Activated T-cell treated with anti-CD3 and anti-CD28 coated beads, Interleukin-2, amount 50 U/mL, for 72 hours (primary cell): ENCODE results near the gene TTLL12. TPM values are rescaled to one million over a fixed set of nuclear protein-coding genes. Genes with fewer than 3 reads are reported as not detected.

ENCODE experiments used
- ATAC-seq, 2 donors: fragments of 150-1000 bp; cut with Tn5 transposase; replicated peaks in 1 of 2; 2 replicates each; pipeline ENCODE4 v1.10.0; 2021; ENCODE audit warnings: moderate library complexity in 2 of 2, mild to moderate bottlenecking in 1 of 2
- DNase-seq, 2 donors: peaks; one replicate each; pipeline ENCODE4 v3.0.0; 2021 to 2022; ENCODE audit warnings: mixed read lengths in 1 of 2
- H3K27ac Mint-ChIP-seq: one replicate; pipeline ENCODE4 v1.8.0; 2022; ENCODE audit warnings: mild to moderate bottlenecking, moderate library complexity, mixed read lengths
- H3K27me3 Mint-ChIP-seq: one replicate; pipeline ENCODE4 v1.8.0; 2022; ENCODE audit warnings: low read depth, mixed read lengths
- H3K36me3 Mint-ChIP-seq, 2 donors: one replicate each; pipeline ENCODE4 v1.8.0; 2022; ENCODE audit warnings: mixed read lengths in 2 of 2, mild to moderate bottlenecking in 1 of 2; ENCODE audit not compliant: insufficient read depth in 2 of 2
- H3K4me1 Mint-ChIP-seq: one replicate; pipeline ENCODE4 v1.8.0; 2022; ENCODE audit warnings: low read depth, mixed read lengths
- H3K4me3 Mint-ChIP-seq, 2 donors: one replicate each; pipeline ENCODE4 v1.8.0; 2022; ENCODE audit warnings: mild to moderate bottlenecking in 2 of 2, mixed read lengths in 2 of 2, moderate library complexity in 2 of 2
- H3K9me3 Mint-ChIP-seq, 2 donors: one replicate each; pipeline ENCODE4 v1.8.0; 2022; ENCODE audit warnings: mixed read lengths in 2 of 2
- total RNA-seq, 2 donors: library from RNA; stranded (reverse); gene quantifications; one replicate each; pipeline ENCODE4 v1.2.3, GENCODE V29; 2022

TTLL12 gene
- total RNA-seq, 2 donors from 2014 or later: 37.7 to 45.0 TPM

DNA sequence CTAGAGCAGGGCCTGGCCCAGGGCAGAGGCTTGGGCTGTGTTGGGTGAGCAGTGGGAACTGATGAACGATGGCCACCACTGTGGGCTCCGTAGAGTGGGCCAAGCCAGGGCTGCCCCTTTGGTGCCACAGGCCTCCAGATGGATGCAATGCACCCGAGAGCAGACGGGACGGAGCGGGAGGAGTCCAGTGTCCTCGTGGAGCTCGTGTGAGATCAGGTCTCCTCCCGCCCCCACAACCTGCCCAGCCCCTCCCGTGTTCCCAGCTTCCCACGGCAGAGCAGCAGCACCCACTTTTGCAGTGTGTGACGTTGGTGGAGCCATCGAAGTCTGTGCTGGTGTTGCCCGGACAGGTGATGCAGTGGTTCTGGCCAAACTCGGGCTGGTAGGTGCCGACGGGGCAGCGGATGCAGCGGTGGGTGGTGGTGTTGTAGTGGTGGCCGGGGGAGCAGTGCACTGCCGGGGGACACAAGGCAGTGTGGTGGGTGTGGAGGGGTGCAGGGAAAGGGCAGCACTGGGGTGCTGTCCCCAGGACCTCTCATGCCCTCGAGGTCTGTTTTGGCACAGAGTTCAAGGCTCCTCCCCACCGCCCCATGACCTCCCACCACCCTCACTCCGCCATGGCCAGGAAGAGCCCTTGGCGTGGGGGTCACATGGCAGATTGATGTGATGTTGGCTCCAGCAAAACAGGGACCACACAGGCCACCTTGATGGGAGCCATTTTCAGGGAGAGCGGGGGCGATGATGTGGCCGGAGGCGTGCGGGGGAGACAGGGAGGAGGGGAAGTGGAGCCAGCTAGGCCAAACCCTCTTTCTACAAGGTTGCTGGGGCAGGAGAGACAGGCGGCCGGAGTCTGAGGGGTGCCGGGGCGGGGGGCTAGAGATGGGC, 23.9 kb upstream of the TTLL12 start:
- H3K9me3 Mint-ChIP-seq: no peaks in the 10 kb centered on the region
- H3K4me1 Mint-ChIP-seq: peaks cover 9% of the 10 kb centered on the region
- no peak overlapping the region for H3K27ac Mint-ChIP-seq
- no peaks in the 10 kb centered on the region for H3K36me3 Mint-ChIP-seq
- ATAC-seq: no peak
- DNase-seq: no peak
- no peak overlapping the region for H3K4me3 Mint-ChIP-seq
- H3K27me3 Mint-ChIP-seq: no peaks in the 10 kb centered on the region

DNA sequence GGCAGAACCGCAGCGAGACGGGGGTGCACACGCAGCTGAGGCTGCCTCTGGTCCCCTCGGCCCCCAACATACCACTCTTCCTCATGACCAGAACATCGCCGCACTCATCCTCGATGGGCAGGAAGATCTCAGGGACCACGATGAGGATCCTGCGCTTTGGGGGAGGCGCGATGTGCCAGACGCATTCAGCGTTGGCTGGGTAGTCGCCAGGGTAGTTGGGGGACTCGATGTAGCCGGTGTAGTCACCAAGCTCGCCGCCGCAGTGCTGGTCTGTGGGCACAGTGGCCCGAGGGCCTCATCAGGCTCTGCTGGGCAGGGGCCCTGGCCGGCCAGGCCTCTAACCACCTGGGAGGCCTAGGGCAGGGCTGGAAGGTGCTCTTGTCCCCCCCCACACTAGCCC, 23.0 kb upstream of the TTLL12 start:
- DNase-seq (no peak), ATAC-seq (no peak)
- Mint-ChIP-seq H3K27ac (no peak overlapping the region), H3K9me3 (no peaks in the 10 kb centered on the region), H3K4me3 (no peak overlapping the region), H3K36me3 (no peaks in the 10 kb centered on the region), H3K4me1 (peaks cover 9% of the 10 kb centered on the region), H3K27me3 (no peaks in the 10 kb centered on the region)

- H3K4me3 Mint-ChIP-seq: no peak overlapping the region
- H3K36me3 Mint-ChIP-seq: no peaks in the 10 kb centered on the region
- DNase-seq: no peak
- no peaks in the 10 kb centered on the region for H3K9me3 Mint-ChIP-seq
- H3K27ac Mint-ChIP-seq: no peak overlapping the region
- H3K4me1 Mint-ChIP-seq: peaks cover 9% of the 10 kb centered on the region
- no peaks in the 10 kb centered on the region for H3K27me3 Mint-ChIP-seq
- ATAC-seq: no peak
Measured at GRCh38 chr22:43209523-43209890, 22.6 kb upstream of the TTLL12 start.

GRCh38 chr22:43208703-43209522, 22.0 kb upstream of the TTLL12 start:
- ATAC-seq: no peak
- Mint-ChIP-seq H3K27ac (no peak overlapping the region), H3K4me3 (no peak overlapping the region)

GRCh38 chr22:43207849-43208702, 21.1 kb upstream of the TTLL12 start:
- no peak overlapping the region for H3K27ac Mint-ChIP-seq
- H3K36me3 Mint-ChIP-seq: no peaks in the 10 kb centered on the region
- peaks cover 9% of the 10 kb centered on the region for H3K4me1 Mint-ChIP-seq
- H3K9me3 Mint-ChIP-seq: no peaks in the 10 kb centered on the region
- H3K4me3 Mint-ChIP-seq: no peak overlapping the region
- H3K27me3 Mint-ChIP-seq: no peaks in the 10 kb centered on the region
- DNase-seq (no peak), ATAC-seq (no peak)

More at GRCh38 chr22:43208703-43209522, 22.0 kb upstream of the TTLL12 start:
- Mint-ChIP-seq H3K4me1 (peaks cover 9% of the 10 kb centered on the region), H3K27me3 (no peaks in the 10 kb centered on the region), H3K36me3 (no peaks in the 10 kb centered on the region), H3K9me3 (no peaks in the 10 kb centered on the region)
- DNase-seq: no peak

DNA sequence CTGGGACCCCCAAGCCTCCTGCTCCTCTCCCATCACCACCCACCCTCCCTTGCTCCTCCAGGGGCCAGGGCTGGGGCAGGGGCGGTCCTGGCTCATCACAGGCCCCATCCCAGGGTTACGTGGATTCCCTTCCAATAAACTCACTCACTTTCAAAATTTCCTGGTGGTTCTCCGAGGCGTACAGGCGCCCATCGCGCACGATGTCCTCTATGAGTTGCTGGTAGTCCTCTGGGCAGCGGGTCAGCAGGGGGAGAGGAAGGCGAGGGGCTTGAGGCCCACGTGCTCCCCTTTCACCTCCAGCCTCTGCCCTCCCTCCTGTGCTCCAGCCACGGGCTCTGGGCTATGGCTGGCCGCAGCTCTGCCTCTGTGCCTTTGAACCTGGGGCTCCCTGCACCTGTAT, 20.5 kb upstream of the TTLL12 start:
- H3K36me3 Mint-ChIP-seq: no peaks in the 10 kb centered on the region
- DNase-seq (no peak), ATAC-seq (no peak)
- no peak overlapping the region for H3K27ac Mint-ChIP-seq
- H3K4me1 Mint-ChIP-seq: peaks cover 9% of the 10 kb centered on the region
- no peaks in the 10 kb centered on the region for H3K9me3 Mint-ChIP-seq
- H3K27me3 Mint-ChIP-seq: no peaks in the 10 kb centered on the region
- no peak overlapping the region for H3K4me3 Mint-ChIP-seq

GRCh38 chr22:43206509-43207161, 19.7 kb upstream of the TTLL12 start:
- Mint-ChIP-seq H3K9me3 (no peaks in the 10 kb centered on the region), H3K4me3 (no peak overlapping the region), H3K4me1 (peaks cover 9% of the 10 kb centered on the region), H3K36me3 (no peaks in the 10 kb centered on the region), H3K27me3 (no peaks in the 10 kb centered on the region), H3K27ac (no peak overlapping the region)
- DNase-seq (no peak), ATAC-seq (peak in 1 of 2 donors; percentile 13)

DNA sequence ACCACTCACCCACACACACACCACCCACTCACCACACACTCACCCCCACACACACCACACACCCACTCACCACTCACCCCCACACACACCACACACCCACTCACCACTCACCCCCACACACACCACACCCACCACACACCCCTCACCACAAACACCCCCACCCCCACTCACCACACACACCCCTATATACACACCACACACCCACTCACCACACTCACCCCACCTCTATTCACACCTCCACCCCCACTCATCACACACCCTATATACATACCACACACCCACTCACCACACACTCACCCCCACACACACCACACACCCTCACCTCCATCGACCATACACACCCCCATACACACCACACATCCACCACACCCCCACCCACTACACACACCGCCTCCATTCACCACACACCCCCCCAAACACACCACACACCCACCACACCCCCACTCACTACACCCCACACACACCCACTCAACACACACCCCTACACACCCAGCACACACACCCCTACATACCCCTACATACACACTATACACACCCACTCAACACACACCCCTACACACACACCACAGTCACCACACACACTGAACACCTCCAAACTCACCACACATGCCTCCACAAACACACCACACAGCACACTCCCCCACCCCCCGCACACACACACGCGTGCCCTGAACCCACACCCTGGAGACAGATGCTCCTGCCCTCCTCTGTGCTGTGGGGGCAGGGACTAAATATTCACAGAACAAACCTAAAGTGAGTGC, 19.0 kb upstream of the TTLL12 start:
- Mint-ChIP-seq H3K36me3 (no peaks in the 10 kb centered on the region), H3K4me3 (no peak overlapping the region), H3K27ac (no peak overlapping the region), H3K27me3 (no peaks in the 10 kb centered on the region), H3K4me1 (peaks cover 9% of the 10 kb centered on the region), H3K9me3 (no peaks in the 10 kb centered on the region)
- DNase-seq: no peak
- peak; percentile 32 to 37 for ATAC-seq

GRCh38 chr22:43205261-43205691, 18.3 kb upstream of the TTLL12 start:
- no peaks in the 10 kb centered on the region for H3K9me3 Mint-ChIP-seq
- no peak overlapping the region for H3K4me3 Mint-ChIP-seq
- ATAC-seq (peak in 1 of 2 donors; percentile 27), DNase-seq (no peak)
- H3K27ac Mint-ChIP-seq: peak overlapping the region; percentile 24
- H3K4me1 Mint-ChIP-seq: peaks cover 9% of the 10 kb centered on the region
- H3K27me3 Mint-ChIP-seq: no peaks in the 10 kb centered on the region
- H3K36me3 Mint-ChIP-seq: no peaks in the 10 kb centered on the region

DNA sequence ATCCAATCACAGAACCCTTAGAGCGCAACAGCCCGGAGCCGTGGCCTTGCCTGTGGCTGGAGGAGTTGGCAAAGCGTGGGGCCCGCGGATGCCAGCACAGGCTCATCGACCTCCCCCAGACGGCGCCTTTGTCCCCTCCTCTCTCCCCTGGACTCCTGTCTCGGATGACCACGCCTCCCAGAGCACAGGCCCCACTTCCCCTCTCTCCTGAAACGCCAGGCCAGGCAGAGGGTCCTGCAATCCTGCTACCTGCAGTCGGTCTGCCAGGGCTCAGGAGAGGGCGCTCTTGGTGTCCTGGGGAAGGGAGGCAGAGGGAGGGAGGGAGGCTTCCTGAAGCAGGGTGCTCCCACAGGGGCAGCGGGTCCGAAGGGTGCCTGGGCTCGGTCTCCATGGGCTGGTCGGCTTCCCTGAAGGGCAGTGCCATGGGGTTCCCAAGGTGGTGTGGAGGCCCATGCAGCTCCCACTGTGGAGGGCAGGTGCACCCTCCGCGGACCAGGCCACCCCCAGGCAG, 16.6 kb upstream of the TTLL12 start:
- no peak for ATAC-seq
- no peaks in the 10 kb centered on the region for H3K36me3 Mint-ChIP-seq
- no peak for DNase-seq
- no peaks in the 10 kb centered on the region for H3K27me3 Mint-ChIP-seq
- no peak overlapping the region for H3K27ac Mint-ChIP-seq
- peaks cover 9% of the 10 kb centered on the region for H3K4me1 Mint-ChIP-seq
- H3K4me3 Mint-ChIP-seq: no peak overlapping the region
- no peaks in the 10 kb centered on the region for H3K9me3 Mint-ChIP-seq

DNA sequence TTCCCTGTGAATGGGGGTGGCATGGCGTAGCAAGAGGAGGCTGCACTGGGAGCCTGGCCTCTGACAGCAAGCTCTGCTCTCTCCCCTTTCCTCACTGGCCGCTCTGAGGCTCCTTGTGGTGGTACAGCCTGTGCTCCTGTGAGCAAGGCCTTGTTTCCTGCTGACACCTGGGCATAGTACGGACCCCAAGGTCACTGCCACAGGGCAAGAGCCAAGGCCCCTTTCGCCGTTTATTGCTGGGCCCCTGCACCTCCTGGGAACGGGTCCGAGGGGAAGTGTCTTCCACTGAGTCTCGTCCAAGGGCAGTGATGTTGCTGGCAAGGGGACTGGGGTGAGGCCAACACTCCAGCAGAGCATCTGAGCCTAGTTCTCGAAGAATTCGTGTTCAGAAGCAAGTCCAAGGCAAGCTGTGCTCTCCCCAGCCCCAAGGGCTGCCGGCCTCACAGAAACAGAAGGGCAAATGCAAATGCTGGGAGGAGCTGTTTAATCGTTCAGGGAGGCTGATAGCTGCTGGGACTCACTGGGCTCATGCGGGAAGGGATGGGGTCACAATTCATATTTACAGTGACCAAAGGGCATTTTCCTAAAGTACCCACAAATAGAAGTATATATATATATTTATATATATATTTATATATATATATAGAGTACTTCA, 15.9 kb upstream of the TTLL12 start:
- DNase-seq: no peak
- Mint-ChIP-seq H3K9me3 (no peaks in the 10 kb centered on the region), H3K4me3 (no peak overlapping the region), H3K27ac (no peak overlapping the region), H3K27me3 (no peaks in the 10 kb centered on the region), H3K4me1 (peaks cover 9% of the 10 kb centered on the region), H3K36me3 (no peaks in the 10 kb centered on the region)
- no peak for ATAC-seq
